22Rv1 (cell line): Measurements from ENCODE around the gene PARD3.

ENCODE experiments used
- ZFX ChIP-seq: fragments of 450-650 bp; IDR thresholded peaks from 2 replicates; pipeline ENCODE4 v1.6.1; 2017; ENCODE audit warnings: antibody characterized with exemption, borderline replicate concordance
- TF ChIP-seq, protein P1 (sequence below): fragments of 450-650 bp; IDR thresholded peaks from 2 replicates; pipeline ENCODE4 v1.5.1; 2017; ENCODE audit warnings: mild to moderate bottlenecking

DNA sequence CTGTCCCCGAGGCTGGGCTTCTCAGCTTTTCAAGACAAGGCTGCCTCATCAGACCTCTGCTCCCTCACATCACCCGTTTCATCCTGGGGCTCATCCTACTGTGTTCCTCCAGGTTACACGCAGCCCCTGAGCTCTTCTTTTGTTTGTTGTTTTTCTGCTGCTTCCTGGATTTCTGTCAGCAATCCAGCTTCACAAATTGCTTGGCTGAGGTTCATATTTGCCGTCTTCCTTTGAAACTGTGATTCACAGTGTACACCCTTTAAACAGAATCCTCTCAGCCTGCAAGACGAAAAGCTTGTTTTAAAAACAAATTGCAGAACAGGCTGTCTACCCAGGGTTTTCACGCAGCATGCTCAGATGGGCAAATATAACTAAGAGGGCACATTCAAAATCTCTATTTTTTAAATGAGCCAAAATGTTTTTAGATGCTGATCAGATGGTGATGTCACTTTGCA, 39.1 kb upstream of the PARD3 start:
- TF ChIP-seq, protein P1, sequence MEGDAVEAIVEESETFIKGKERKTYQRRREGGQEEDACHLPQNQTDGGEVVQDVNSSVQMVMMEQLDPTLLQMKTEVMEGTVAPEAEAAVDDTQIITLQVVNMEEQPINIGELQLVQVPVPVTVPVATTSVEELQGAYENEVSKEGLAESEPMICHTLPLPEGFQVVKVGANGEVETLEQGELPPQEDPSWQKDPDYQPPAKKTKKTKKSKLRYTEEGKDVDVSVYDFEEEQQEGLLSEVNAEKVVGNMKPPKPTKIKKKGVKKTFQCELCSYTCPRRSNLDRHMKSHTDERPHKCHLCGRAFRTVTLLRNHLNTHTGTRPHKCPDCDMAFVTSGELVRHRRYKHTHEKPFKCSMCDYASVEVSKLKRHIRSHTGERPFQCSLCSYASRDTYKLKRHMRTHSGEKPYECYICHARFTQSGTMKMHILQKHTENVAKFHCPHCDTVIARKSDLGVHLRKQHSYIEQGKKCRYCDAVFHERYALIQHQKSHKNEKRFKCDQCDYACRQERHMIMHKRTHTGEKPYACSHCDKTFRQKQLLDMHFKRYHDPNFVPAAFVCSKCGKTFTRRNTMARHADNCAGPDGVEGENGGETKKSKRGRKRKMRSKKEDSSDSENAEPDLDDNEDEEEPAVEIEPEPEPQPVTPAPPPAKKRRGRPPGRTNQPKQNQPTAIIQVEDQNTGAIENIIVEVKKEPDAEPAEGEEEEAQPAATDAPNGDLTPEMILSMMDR = no peak
- no peak for TF ChIP-seq ZFX
